ENCODE data around the gene FGD4.

- TF ChIP-seq CTCF (conservative IDR thresholded peaks at IDR 0.05; ENCODE audit: low read depth, low read length) (no peak), SMC3 (IDR thresholded peaks at IDR 0.05; ENCODE audit: low read depth, low read length) (no peak), RAD21 (IDR thresholded peaks at IDR 0.05; ENCODE audit: low read length) (no peak)
These were observed 251.2 kb downstream of the FGD4 start for GRCh38 chr12:32650508-32650907.

Measured in IMR-90 (cell line).